ENCODE results near the gene KDM7A. TPM values are rescaled to one million over a fixed set of nuclear protein-coding genes. Genes with fewer than 3 reads are reported as not detected.

Gene KDM7A
- total and polyA plus RNA-seq, 9 of the 15 experiments (the other 6 are each of a cell fraction or from before 2014, with no cell fraction given), result 0.90 to 8.4 (median 7.0) TPM

DNA sequence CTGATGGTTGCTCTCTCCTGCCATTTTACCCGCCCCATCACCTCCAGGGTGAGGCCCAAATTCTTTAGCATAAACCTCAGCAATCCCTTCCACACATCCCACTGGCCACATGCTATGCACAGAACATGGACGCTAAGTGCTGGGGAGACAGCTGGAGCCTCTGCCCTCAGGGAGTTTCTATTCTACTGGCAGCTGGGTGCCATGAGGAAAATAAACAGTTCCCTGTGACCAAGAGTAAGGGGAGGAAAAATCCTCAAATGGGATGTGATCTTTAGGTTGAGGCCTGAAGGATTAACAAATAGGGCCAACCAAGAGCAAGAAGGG is 115.2 kb downstream of the KDM7A start (continued):
- 0 out of 4 replicates have a peak, but pooled peaks of 1 of the 2 experiments have one; percentile 15 for TF ChIP-seq TEAD1 (CRISPR knock-in tag; IDR thresholded peaks at IDR 0.05)
- TF ChIP-seq ZNF431 (CRISPR knock-in tag; IDR thresholded peaks at IDR 0.05), result no peak
- TF ChIP-seq RHOXF2B (CRISPR knock-in tag; conservative IDR thresholded peaks at IDR 0.05), result no peak
- TF ChIP-seq NR3C1 (CRISPR knock-in tag; IDR thresholded peaks at IDR 0.05), result no peak
- no peak for TF ChIP-seq ZNF134 (CRISPR knock-in tag; conservative IDR thresholded peaks at IDR 0.05)
- TF ChIP-seq ZNF217 (CRISPR knock-in tag; IDR thresholded peaks at IDR 0.05), result no peak
- no peak for TF ChIP-seq ZC3H11A (IDR thresholded peaks at IDR 0.05; ENCODE audit: low read depth, low read length)
- peak in 1 of 2 experiments; percentile 55; a peak in 1 of 4 replicates for TF ChIP-seq KDM1A (IDR thresholded peaks at IDR 0.05)
- TF ChIP-seq, protein P1, sequence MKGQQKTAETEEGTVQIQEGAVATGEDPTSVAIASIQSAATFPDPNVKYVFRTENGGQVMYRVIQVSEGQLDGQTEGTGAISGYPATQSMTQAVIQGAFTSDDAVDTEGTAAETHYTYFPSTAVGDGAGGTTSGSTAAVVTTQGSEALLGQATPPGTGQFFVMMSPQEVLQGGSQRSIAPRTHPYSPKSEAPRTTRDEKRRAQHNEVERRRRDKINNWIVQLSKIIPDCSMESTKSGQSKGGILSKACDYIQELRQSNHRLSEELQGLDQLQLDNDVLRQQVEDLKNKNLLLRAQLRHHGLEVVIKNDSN (CRISPR knock-in tag; IDR thresholded peaks at IDR 0.05), result no peak; the same call in 1 of the 2 replicates
- TF ChIP-seq KLF10 (CRISPR knock-in tag; IDR thresholded peaks at IDR 0.05), result no peak
- TF ChIP-seq SMAD3 (CRISPR knock-in tag; conservative IDR thresholded peaks at IDR 0.05), result no peak
- no peak for TF ChIP-seq ZNF668 (CRISPR knock-in tag; IDR thresholded peaks at IDR 0.05)
- peak in 1 of 3 experiments; percentile 32 for TF ChIP-seq YY1 (IDR thresholded peaks at IDR 0.05; ENCODE audit: borderline replicate concordance in 1 of 3, control insufficient read depth in 1 of 3, extremely low read depth in 1 of 3, insufficient read depth in 3 of 3, insufficient read length in 1 of 3, insufficient replicate concordance in 2 of 3, low read depth in 1 of 3, low read length in 2 of 3)
- 0 out of 4 replicates have a peak, but pooled peaks of 1 of the 2 experiments have one; percentile 24 for TF ChIP-seq RCOR1 (IDR thresholded peaks at IDR 0.05; ENCODE audit: borderline replicate concordance in 1 of 2, low read depth in 2 of 2, low read length in 2 of 2)

All from K562 (cell line).